Thyroid gland (tissue), 4 donors: ENCODE data around the gene DLL4.

Experiments
- POLR2A ChIP-seq, 2 donors: fragments of 450-650 bp; IDR thresholded peaks; one replicate each; pipeline ENCODE4 v1.6.1; 2017; ENCODE audit warnings: antibody characterized with exemption in 2 of 2, mild to moderate bottlenecking in 2 of 2, moderate library complexity in 1 of 2
- TF ChIP-seq, protein P1 (sequence below), 6 experiments: fragments of 200-600 bp in 3 of 6; fragments of 450-650 bp in 3 of 6; sonication (generic) in 3 of 6; IDR thresholded peaks; one replicate each; pipeline ENCODE4 v1.5.1; 2016 to 2019; ENCODE audit warnings: antibody characterized with exemption in 6 of 6, mild to moderate bottlenecking in 2 of 6, inconsistent platforms in 1 of 6, moderate library complexity in 1 of 6

GRCh38 chr15:40957041-40957555 lies 28.0 kb downstream of the DLL4 start:
- TF ChIP-seq, protein P1, sequence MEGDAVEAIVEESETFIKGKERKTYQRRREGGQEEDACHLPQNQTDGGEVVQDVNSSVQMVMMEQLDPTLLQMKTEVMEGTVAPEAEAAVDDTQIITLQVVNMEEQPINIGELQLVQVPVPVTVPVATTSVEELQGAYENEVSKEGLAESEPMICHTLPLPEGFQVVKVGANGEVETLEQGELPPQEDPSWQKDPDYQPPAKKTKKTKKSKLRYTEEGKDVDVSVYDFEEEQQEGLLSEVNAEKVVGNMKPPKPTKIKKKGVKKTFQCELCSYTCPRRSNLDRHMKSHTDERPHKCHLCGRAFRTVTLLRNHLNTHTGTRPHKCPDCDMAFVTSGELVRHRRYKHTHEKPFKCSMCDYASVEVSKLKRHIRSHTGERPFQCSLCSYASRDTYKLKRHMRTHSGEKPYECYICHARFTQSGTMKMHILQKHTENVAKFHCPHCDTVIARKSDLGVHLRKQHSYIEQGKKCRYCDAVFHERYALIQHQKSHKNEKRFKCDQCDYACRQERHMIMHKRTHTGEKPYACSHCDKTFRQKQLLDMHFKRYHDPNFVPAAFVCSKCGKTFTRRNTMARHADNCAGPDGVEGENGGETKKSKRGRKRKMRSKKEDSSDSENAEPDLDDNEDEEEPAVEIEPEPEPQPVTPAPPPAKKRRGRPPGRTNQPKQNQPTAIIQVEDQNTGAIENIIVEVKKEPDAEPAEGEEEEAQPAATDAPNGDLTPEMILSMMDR (IDR thresholded peaks at IDR 0.05), result no peak
- no peak for TF ChIP-seq POLR2A (IDR thresholded peaks at IDR 0.05)
